Measurements from ENCODE around the gene PREPL.

Gene PREPL

GRCh38 chr2:44280869-44281268 is 80.4 kb downstream of the PREPL start:
- H4K20me1 ChIP-seq (ENCODE audit: insufficient read depth, low read length): no peaks in the 10 kb centered on the region
- no peak overlapping the region for H3K9ac ChIP-seq (ENCODE audit: low read length)
- H3K27me3 ChIP-seq (ENCODE audit: low read depth, low read length): no peaks in the 10 kb centered on the region
- no peak overlapping the region for H2AFZ ChIP-seq (ENCODE audit: low read depth, low read length)
- H3K4me3 ChIP-seq (ENCODE audit: low read length): no peak overlapping the region
- H3K9me3 ChIP-seq (ENCODE audit: insufficient read depth, low read length): no peaks in the 10 kb centered on the region
- H3K27ac ChIP-seq (ENCODE audit: low read length): no peak overlapping the region
- no peaks in the 10 kb centered on the region for H3K4me1 ChIP-seq (ENCODE audit: low read length)
- no peaks in the 10 kb centered on the region for H3K79me2 ChIP-seq (ENCODE audit: low read length)
- no peak for TF ChIP-seq CTCF (IDR thresholded peaks at IDR 0.05; ENCODE audit: low read depth, low read length)
- no peak for TF ChIP-seq EZH2phosphoT487 (IDR thresholded peaks at IDR 0.05; ENCODE audit: low read depth)
- H3K36me3 ChIP-seq (replicated peaks; ENCODE audit: low read depth, low read length): no peaks in the 10 kb centered on the region
- no peak overlapping the region for H3K4me2 ChIP-seq (ENCODE audit: low read length)

- Histone ChIP-seq H3K4me2 (ENCODE audit: low read length) (no peak overlapping the region), H3K4me1 (ENCODE audit: low read length) (no peaks in the 10 kb centered on the region), H3K27ac (ENCODE audit: low read length) (no peak overlapping the region), H3K79me2 (ENCODE audit: low read length) (no peaks in the 10 kb centered on the region), H3K9ac (ENCODE audit: low read length) (no peak overlapping the region), H3K27me3 (ENCODE audit: low read depth, low read length) (no peaks in the 10 kb centered on the region), H2AFZ (ENCODE audit: low read depth, low read length) (no peak overlapping the region), H3K36me3 (replicated peaks; ENCODE audit: low read depth, low read length) (no peaks in the 10 kb centered on the region), H4K20me1 (ENCODE audit: insufficient read depth, low read length) (no peaks in the 10 kb centered on the region), H3K4me3 (ENCODE audit: low read length) (no peak overlapping the region), H3K9me3 (ENCODE audit: insufficient read depth, low read length) (no peaks in the 10 kb centered on the region)
- TF ChIP-seq EZH2phosphoT487 (IDR thresholded peaks at IDR 0.05; ENCODE audit: low read depth) (no peak), CTCF (IDR thresholded peaks at IDR 0.05; ENCODE audit: low read depth, low read length) (no peak)
Measured at GRCh38 chr2:44277541-44277940, 83.8 kb downstream of the PREPL start.

DNA sequence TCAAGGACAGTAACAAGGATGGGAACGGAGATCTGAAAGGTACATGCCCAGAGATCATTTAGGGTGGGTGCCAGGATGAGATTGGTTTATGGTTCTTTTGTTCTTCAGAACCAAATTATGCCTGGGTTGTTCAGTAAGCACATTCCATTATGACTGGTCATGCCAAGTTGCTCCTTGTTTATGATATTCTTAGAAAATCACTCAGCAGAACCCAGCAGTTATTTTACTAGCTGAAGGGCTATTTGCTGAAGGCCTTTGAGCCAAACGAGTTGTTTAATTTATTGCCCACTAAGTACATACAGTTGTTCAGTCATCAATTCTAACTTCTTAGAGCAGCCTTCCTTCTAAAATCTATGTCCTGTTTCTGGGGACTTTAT is 85.4 kb downstream of the PREPL start:
- Histone ChIP-seq H2AFZ (ENCODE audit: low read depth, low read length) (no peak overlapping the region), H3K79me2 (ENCODE audit: low read length) (no peaks in the 10 kb centered on the region), H4K20me1 (ENCODE audit: insufficient read depth, low read length) (no peaks in the 10 kb centered on the region), H3K27ac (ENCODE audit: low read length) (no peak overlapping the region), H3K36me3 (replicated peaks; ENCODE audit: low read depth, low read length) (no peaks in the 10 kb centered on the region), H3K4me3 (ENCODE audit: low read length) (no peak overlapping the region), H3K4me1 (ENCODE audit: low read length) (no peaks in the 10 kb centered on the region), H3K27me3 (ENCODE audit: low read depth, low read length) (no peaks in the 10 kb centered on the region), H3K4me2 (ENCODE audit: low read length) (no peak overlapping the region), H3K9ac (ENCODE audit: low read length) (no peak overlapping the region), H3K9me3 (ENCODE audit: insufficient read depth, low read length) (no peaks in the 10 kb centered on the region)
- TF ChIP-seq EZH2phosphoT487 (IDR thresholded peaks at IDR 0.05; ENCODE audit: low read depth) (no peak), CTCF (IDR thresholded peaks at IDR 0.05; ENCODE audit: low read depth, low read length) (no peak)

DNA sequence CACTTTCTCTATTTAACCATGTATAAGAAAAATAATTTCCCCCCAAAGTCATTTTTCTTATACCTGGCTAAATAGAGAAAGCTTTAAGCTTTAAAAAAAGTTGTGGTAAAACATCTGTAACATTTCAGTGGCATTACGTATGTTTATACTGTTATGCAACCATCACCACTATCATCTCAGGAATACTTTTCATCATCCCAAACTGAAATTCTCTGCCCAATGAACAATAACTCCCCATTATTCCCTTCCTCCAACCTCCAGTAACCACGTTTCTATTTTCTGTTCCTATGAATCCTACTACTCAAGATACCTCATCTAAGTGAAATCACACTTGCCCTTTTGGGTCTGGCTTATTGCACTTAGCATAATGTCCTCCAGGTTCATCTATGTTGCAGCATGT is 87.7 kb downstream of the PREPL start:
- Histone ChIP-seq H3K4me3 (ENCODE audit: low read length) (no peak overlapping the region), H2AFZ (ENCODE audit: low read depth, low read length) (no peak overlapping the region)

More for the DNA sequence above, 87.7 kb downstream of the PREPL start:
- TF ChIP-seq EZH2phosphoT487 (IDR thresholded peaks at IDR 0.05; ENCODE audit: low read depth): no peak
- TF ChIP-seq CTCF (IDR thresholded peaks at IDR 0.05; ENCODE audit: low read depth, low read length): no peak
- Histone ChIP-seq H3K36me3 (replicated peaks; ENCODE audit: low read depth, low read length) (no peaks in the 10 kb centered on the region), H3K9ac (ENCODE audit: low read length) (no peak overlapping the region), H3K27me3 (ENCODE audit: low read depth, low read length) (no peaks in the 10 kb centered on the region), H3K4me1 (ENCODE audit: low read length) (0 out of 2 replicates have a peak, but pooled peaks cover 2% of the 10 kb centered on the region), H3K79me2 (ENCODE audit: low read length) (no peaks in the 10 kb centered on the region), H4K20me1 (ENCODE audit: insufficient read depth, low read length) (no peaks in the 10 kb centered on the region), H3K9me3 (ENCODE audit: insufficient read depth, low read length) (no peaks in the 10 kb centered on the region), H3K27ac (ENCODE audit: low read length) (no peak overlapping the region), H3K4me2 (ENCODE audit: low read length) (no peak overlapping the region)
